Measurements from ENCODE around the gene UNC80.

- no peak for TF ChIP-seq CTCF (IDR thresholded peaks at IDR 0.05; ENCODE audit: insufficient read depth, low read length, poor library complexity, severe bottlenecking)
- no peak for TF ChIP-seq EZH2phosphoT487 (conservative IDR thresholded peaks at IDR 0.05; ENCODE audit: low read length)
Measured at GRCh38 chr2:210034087-210034683, 262.6 kb downstream of the UNC80 start.

Measured in SU-DHL-6 (cell line).